Kidney epithelial cell (primary cell): Measurements from ENCODE around the gene ZNF662. TPM values are rescaled to one million over a fixed set of nuclear protein-coding genes. Genes with fewer than 3 reads are reported as not detected.
A peak's percentile ranks its signal among the peaks of the same experiment; 100 is the strongest.

Experiments
- DNase-seq: peaks from one replicate; pipeline ENCODE4 v3.0.0-alpha.2; 2010; ENCODE audit warnings: low read depth
- H3K27me3 ChIP-seq: 2 replicates; pipeline ENCODE4 v1.6.0; 2011; ENCODE audit warnings: low read length; ENCODE audit not compliant: control insufficient read depth, insufficient read depth
- H3K36me3 ChIP-seq: 2 replicates; pipeline ENCODE4 v1.5.1; 2011; ENCODE audit warnings: low read length; ENCODE audit not compliant: control insufficient read depth, insufficient read depth
- H3K4me3 ChIP-seq: 2 replicates; pipeline ENCODE4 v1.5.1; 2011; ENCODE audit warnings: low read depth, mild to moderate bottlenecking, control low read depth, low read length
- CTCF ChIP-seq: IDR thresholded peaks from 2 replicates; pipeline ENCODE4 v1.5.1; 2011; ENCODE audit warnings: mild to moderate bottlenecking, moderate library complexity, low read length, control low read depth, inconsistent platforms; ENCODE audit not compliant: insufficient read depth, poor library complexity, severe bottlenecking
- total RNA-seq: library from RNA; depleted of rRNA; stranded (reverse); fragments of >200 nt; gene quantifications from 2 replicates; pipeline ENCODE4 v1.2.3, GENCODE V29; 2015

The ZNF662 gene
- total RNA-seq, 1 donor from 2014 or later, result 4.1 TPM

- DNase-seq, result no peak
Observed at GRCh38 chr3:42900226-42901072, 5.5 kb upstream of the ZNF662 start.

GRCh38 chr3:42901073-42901415, 4.9 kb upstream of the ZNF662 start:
- Histone ChIP-seq H3K27me3 (no peaks in the 10 kb centered on the region), H3K36me3 (no peaks in the 10 kb centered on the region), H3K4me3 (no peak overlapping the region)
- no peak for TF ChIP-seq CTCF
- DNase-seq, result no peak

More at GRCh38 chr3:42900226-42901072, 5.5 kb upstream of the ZNF662 start:
- H3K4me3 ChIP-seq, result no peak overlapping the region
- no peaks in the 10 kb centered on the region for H3K27me3 ChIP-seq
- no peaks in the 10 kb centered on the region for H3K36me3 ChIP-seq
- TF ChIP-seq CTCF, result no peak

GRCh38 chr3:42902257-42902656, 3.7 kb upstream of the ZNF662 start:
- DNase-seq, result no peak
- H3K36me3 ChIP-seq, result no peaks in the 10 kb centered on the region
- no peak for TF ChIP-seq CTCF

GRCh38 chr3:42904076-42904475, 1.9 kb upstream of the ZNF662 start:
- Histone ChIP-seq H3K36me3 (no peaks in the 10 kb centered on the region), H3K27me3 (no peaks in the 10 kb centered on the region), H3K4me3 (no peak overlapping the region)
- no peak for TF ChIP-seq CTCF
- no peak for DNase-seq

More at GRCh38 chr3:42902257-42902656, 3.7 kb upstream of the ZNF662 start:
- Histone ChIP-seq H3K27me3 (no peaks in the 10 kb centered on the region), H3K4me3 (no peak overlapping the region)

GRCh38 chr3:42905740-42906069, 237 bp upstream of the ZNF662 start:
- Histone ChIP-seq H3K27me3 (no peaks in the 10 kb centered on the region), H3K36me3 (no peaks in the 10 kb centered on the region), H3K4me3 (peak overlapping the region; percentile 60)
- no peak for TF ChIP-seq CTCF
- DNase-seq, result no peak

GRCh38 chr3:42906848-42907183, 874 bp downstream of the ZNF662 start:
- DNase-seq, result no peak
- Histone ChIP-seq H3K36me3 (no peaks in the 10 kb centered on the region), H3K27me3 (no peaks in the 10 kb centered on the region), H3K4me3 (peak overlapping the region; percentile 60)
- TF ChIP-seq CTCF, result no peak
